Neural crest cell (in vitro differentiated cells): ENCODE results near the gene TEKT5. TPM values are rescaled to one million over a fixed set of nuclear protein-coding genes. Genes with fewer than 3 reads are reported as not detected.
A peak's percentile ranks its signal among the peaks of the same experiment; 100 is the strongest.

Experiments used
- DNase-seq: peaks from one replicate; pipeline ENCODE4 v3.0.0; 2021; ENCODE audit warnings: low read depth, mixed read lengths, low spot score
- H3K27ac Mint-ChIP-seq: one replicate; pipeline ENCODE4 v1.8.0; 2021; ENCODE audit warnings: mild to moderate bottlenecking, mixed read lengths; ENCODE audit not compliant: unreplicated experiment
- H3K27me3 Mint-ChIP-seq: 2 replicates; pipeline ENCODE4 v1.8.0; 2021; ENCODE audit warnings: low read depth, mild to moderate bottlenecking, mixed read lengths
- H3K36me3 Mint-ChIP-seq: 2 replicates; pipeline ENCODE4 v1.8.0; 2021; ENCODE audit warnings: low read depth, mild to moderate bottlenecking, mixed read lengths
- H3K4me1 Mint-ChIP-seq: 2 replicates; pipeline ENCODE4 v1.8.0; 2021; ENCODE audit warnings: mixed read lengths
- H3K4me3 Mint-ChIP-seq: one replicate; pipeline ENCODE4 v1.8.0; 2021; ENCODE audit warnings: mild to moderate bottlenecking, mixed read lengths
- H3K9me3 Mint-ChIP-seq: 2 replicates; pipeline ENCODE4 v1.8.0; 2021; ENCODE audit warnings: mixed read lengths
- CTCF ChIP-seq: fragments of 200-600 bp; sonication (generic); conservative IDR thresholded peaks from 2 replicates; pipeline ENCODE4 v1.5.0; 2021; ENCODE audit warnings: antibody characterized with exemption, mild to moderate bottlenecking
- total RNA-seq: library from RNA; stranded (reverse); gene quantifications from 2 replicates; pipeline ENCODE4 v1.2.1, GENCODE V29; 2021

The TEKT5 gene
- total RNA-seq, 1 donor from 2014 or later, result 0.68 TPM

GRCh38 chr16:10610499-10611184 is 84.1 kb downstream of the TEKT5 start:
- DNase-seq, result no peak
- no peaks in the 10 kb centered on the region for H3K9me3 Mint-ChIP-seq
- peaks cover 6% of the 10 kb centered on the region for H3K27me3 Mint-ChIP-seq
- no peak overlapping the region for H3K27ac Mint-ChIP-seq
- TF ChIP-seq CTCF, result no peak
- H3K4me3 Mint-ChIP-seq, result no peak overlapping the region
- H3K36me3 Mint-ChIP-seq, result no peaks in the 10 kb centered on the region
- H3K4me1 Mint-ChIP-seq, result no peaks in the 10 kb centered on the region

GRCh38 chr16:10609402-10609774 is 85.3 kb downstream of the TEKT5 start:
- H3K27me3 Mint-ChIP-seq, result peaks cover 6% of the 10 kb centered on the region
- H3K4me3 Mint-ChIP-seq, result no peak overlapping the region
- H3K4me1 Mint-ChIP-seq, result no peaks in the 10 kb centered on the region
- H3K27ac Mint-ChIP-seq, result peak overlapping the region; percentile 62
- H3K36me3 Mint-ChIP-seq, result no peaks in the 10 kb centered on the region
- no peaks in the 10 kb centered on the region for H3K9me3 Mint-ChIP-seq
- TF ChIP-seq CTCF, result no peak
- DNase-seq, result no peak

- no peak for DNase-seq
- TF ChIP-seq CTCF, result no peak
- H3K27ac Mint-ChIP-seq, result no peak overlapping the region
Observed at GRCh38 chr16:10608687-10609401, 85.9 kb downstream of the TEKT5 start.

GRCh38 chr16:10607157-10607556 is 87.6 kb downstream of the TEKT5 start:
- no peaks in the 10 kb centered on the region for H3K36me3 Mint-ChIP-seq
- H3K4me1 Mint-ChIP-seq, result no peaks in the 10 kb centered on the region
- no peak overlapping the region for H3K27ac Mint-ChIP-seq
- no peak for DNase-seq
- no peak overlapping the region for H3K4me3 Mint-ChIP-seq
- no peak for TF ChIP-seq CTCF
- H3K27me3 Mint-ChIP-seq, result peaks cover 6% of the 10 kb centered on the region
- no peaks in the 10 kb centered on the region for H3K9me3 Mint-ChIP-seq

More at GRCh38 chr16:10608687-10609401, 85.9 kb downstream of the TEKT5 start:
- Mint-ChIP-seq H3K4me1 (no peaks in the 10 kb centered on the region), H3K27me3 (peaks cover 6% of the 10 kb centered on the region), H3K4me3 (no peak overlapping the region), H3K9me3 (no peaks in the 10 kb centered on the region), H3K36me3 (no peaks in the 10 kb centered on the region)

GRCh38 chr16:10606607-10607006 is 88.1 kb downstream of the TEKT5 start:
- H3K9me3 Mint-ChIP-seq, result no peaks in the 10 kb centered on the region
- TF ChIP-seq CTCF, result no peak
- no peak overlapping the region for H3K27ac Mint-ChIP-seq

More at GRCh38 chr16:10606607-10607006, 88.1 kb downstream of the TEKT5 start:
- Mint-ChIP-seq H3K36me3 (no peaks in the 10 kb centered on the region), H3K4me1 (no peaks in the 10 kb centered on the region), H3K27me3 (peaks cover 6% of the 10 kb centered on the region), H3K4me3 (no peak overlapping the region)
- DNase-seq, result no peak
